HepG2 (cell line): ENCODE measurements around the gene SYMPK. TPM values are rescaled to one million over a fixed set of nuclear protein-coding genes. Genes with fewer than 3 reads are reported as not detected.

Experiments
- CENPX ChIP-seq: sonication (generic); formaldehyde crosslinking; IDR thresholded peaks from 2 replicates; pipeline ENCODE4 v1.9.0; 2021; ENCODE audit warnings: mild to moderate bottlenecking, missing genetic modification reagents, moderate library complexity
- CSRNP2 ChIP-seq: sonication (generic); formaldehyde crosslinking; conservative IDR thresholded peaks from 2 replicates; pipeline ENCODE4 v1.8.0; 2022; ENCODE audit warnings: low read depth, missing genetic modification reagents
- FOXJ3 ChIP-seq: sonication (generic); formaldehyde crosslinking; IDR thresholded peaks from 2 replicates; pipeline ENCODE4 v1.4.0; 2020; ENCODE audit warnings: missing genetic modification reagents, mild to moderate bottlenecking, borderline replicate concordance
- GLI4 ChIP-seq: sonication (generic); formaldehyde crosslinking; IDR thresholded peaks from 2 replicates; pipeline ENCODE4 v1.5.1; 2020; ENCODE audit warnings: missing genetic modification reagents, mild to moderate bottlenecking, moderate library complexity, borderline replicate concordance
- HOXA9 ChIP-seq: sonication (generic); formaldehyde crosslinking; IDR thresholded peaks from 2 replicates; pipeline ENCODE4 v1.8.1; 2022; ENCODE audit warnings: missing genetic modification reagents, mild to moderate bottlenecking, moderate library complexity, borderline replicate concordance
- JUN ChIP-seq: sonication (generic); formaldehyde crosslinking; IDR thresholded peaks from 2 replicates; pipeline ENCODE4 v1.4.0; 2020; ENCODE audit warnings: mild to moderate bottlenecking, missing genetic modification reagents
- MLX ChIP-seq: IDR thresholded peaks from 2 replicates; pipeline ENCODE4 v1.6.1; 2016
- MTERF4 ChIP-seq: sonication (generic); formaldehyde crosslinking; IDR thresholded peaks from 2 replicates; pipeline ENCODE4 v1.8.0; 2023; ENCODE audit warnings: mild to moderate bottlenecking, missing genetic modification reagents
- RXRB ChIP-seq: IDR thresholded peaks from 2 replicates; pipeline ENCODE4 v1.6.1; 2016; ENCODE audit warnings: borderline replicate concordance, missing genetic modification reagents, missing compliant biosample characterization
- SETDB1 ChIP-seq: sonication (generic); formaldehyde crosslinking; IDR thresholded peaks from 2 replicates; pipeline ENCODE4 v1.5.1; 2020; ENCODE audit warnings: missing genetic modification reagents, mild to moderate bottlenecking, borderline replicate concordance
- SRSF4 ChIP-seq: fragments of 200-400 bp; formaldehyde crosslinking; IDR thresholded peaks from one replicate; pipeline ENCODE4 v1.6.1; 2018; ENCODE audit warnings: mild to moderate bottlenecking, low read depth, low read length, moderate library complexity; ENCODE audit not compliant: poor library complexity, severe bottlenecking
- ZBTB1 ChIP-seq: sonication (generic); formaldehyde crosslinking; IDR thresholded peaks from 2 replicates; pipeline ENCODE4 v1.4.0; 2020; ENCODE audit warnings: missing genetic modification reagents, borderline replicate concordance
- ZNF512B ChIP-seq: sonication (generic); formaldehyde crosslinking; IDR thresholded peaks from 2 replicates; pipeline ENCODE4 v1.5.1; 2020; ENCODE audit warnings: missing genetic modification reagents, mild to moderate bottlenecking, borderline replicate concordance
- polyA plus RNA-seq, 8 experiments: library from polyadenylated mRNA; depleted of rRNA in 3 of 8; stranded (reverse) in 7 of 8; unstranded in 1 of 8; fragments of >200 nt; fragmentation: Illumina TruSeq in 4 of 8; extraction: Trizol in 4 of 8; gene quantifications; 2 replicates each; pipeline versions ENCODE4 v1.2.1 to v1.2.3, GENCODE V29; 2011 to 2016; ENCODE audit warnings: low read depth in 4 of 8, missing spikeins in 1 of 8, mixed read lengths in 1 of 8; ENCODE audit not compliant: insufficient read depth in 1 of 8
- total RNA-seq, 5 experiments: library from RNA; depleted of rRNA; stranded (reverse); fragments of >200 nt; fragmentation: Illumina TruSeq; extraction: Trizol; gene quantifications; 2 replicates each; pipeline ENCODE4 v1.2.3, GENCODE V29; 2016; ENCODE audit warnings: low read depth in 1 of 5

Gene SYMPK
- total and polyA plus RNA-seq, 2 of the 13 experiments (the other 11 are each of a cell fraction or from before 2014, with no cell fraction given) = 21.9 to 55.7 TPM

- TF ChIP-seq ZNF512B (CRISPR knock-in tag) (no peak), SRSF4 (no peak), MTERF4 (CRISPR knock-in tag) (peak; percentile 73; the same call in 1 of the 2 replicates), FOXJ3 (no peak), ZBTB1 (CRISPR knock-in tag) (no peak), JUN (no peak), SETDB1 (CRISPR knock-in tag) (no peak), HOXA9 (CRISPR knock-in tag) (no peak), RXRB (no peak), CENPX (CRISPR knock-in tag) (no peak), CSRNP2 (CRISPR knock-in tag) (no peak), MLX (CRISPR knock-in tag) (no peak), GLI4 (CRISPR knock-in tag) (no peak)
These were observed 94.9 kb downstream of the SYMPK start (continued) for GRCh38 chr19:45767881-45768654.
